GM19452 (cell line): ENCODE data around the gene PCCA.
"Not testable (repeated sequence)": the region's sequence is repeated elsewhere in the genome, so short reads cannot be mapped to it uniquely, and the experiment has no call there.

ENCODE experiments used
- ATAC-seq: cut with Tn5 transposase; IDR thresholded peaks from one replicate; pipeline ENCODE4 v1.9.1; 2021; ENCODE audit not compliant: unreplicated experiment

PCCA gene

DNA sequence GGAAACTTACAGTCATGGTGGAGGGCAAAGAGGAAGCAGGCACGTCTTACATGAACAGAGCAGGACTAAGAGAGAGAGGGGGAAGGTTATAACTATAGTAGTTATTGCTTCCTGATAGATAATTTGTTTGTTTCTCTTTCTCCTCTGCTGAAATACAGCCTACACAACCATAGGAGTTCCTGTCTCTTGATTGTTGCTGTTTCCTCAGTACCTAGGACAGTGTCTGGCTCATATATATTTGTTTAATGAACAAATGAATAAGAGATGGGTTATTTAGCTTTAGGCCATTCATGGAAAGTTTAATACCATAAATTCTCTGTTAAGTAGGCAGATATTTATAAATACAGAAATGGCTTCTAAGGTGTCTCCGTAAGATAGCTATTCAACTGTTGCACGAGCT, 95.2 kb downstream of the PCCA start:
- ATAC-seq = no peak

DNA sequence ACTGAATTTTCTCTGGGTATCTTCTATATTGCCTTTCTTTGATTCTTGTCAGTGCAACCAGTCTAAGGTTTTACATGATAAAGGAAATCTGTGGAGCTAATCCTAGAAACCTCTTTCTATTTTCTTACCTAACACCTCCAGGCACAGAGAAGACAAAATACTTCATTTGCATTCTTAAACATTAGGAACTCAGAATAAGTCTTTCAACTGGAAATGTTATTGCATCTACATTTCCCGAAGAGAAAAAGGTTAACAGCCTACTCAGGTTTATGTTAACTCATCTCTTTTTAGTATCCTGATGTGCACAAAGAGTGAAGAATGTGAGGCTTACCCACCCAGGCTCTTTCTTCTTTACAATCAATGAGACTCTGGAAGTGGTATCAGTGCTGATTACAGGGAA, 106.7 kb downstream of the PCCA start:
- ATAC-seq = no peak

DNA sequence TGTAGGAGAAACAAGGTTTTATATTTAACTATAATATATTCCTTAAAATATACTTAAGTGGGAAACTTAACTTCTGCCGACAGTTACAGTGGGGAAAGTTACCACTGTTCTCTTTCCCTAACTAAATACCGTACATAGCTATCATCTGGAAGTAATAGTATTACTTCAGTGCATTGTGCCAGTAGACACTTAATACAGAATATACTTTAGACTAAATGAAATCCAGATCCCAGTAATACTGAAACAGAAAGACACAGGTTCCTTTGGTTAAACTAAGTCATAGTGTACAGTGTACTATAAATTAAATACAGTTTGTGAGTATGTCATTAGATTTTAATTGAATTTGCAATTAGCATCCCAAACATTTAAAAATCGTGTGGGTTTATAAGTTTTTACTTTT, 107.5 kb downstream of the PCCA start:
- no peak for ATAC-seq

DNA sequence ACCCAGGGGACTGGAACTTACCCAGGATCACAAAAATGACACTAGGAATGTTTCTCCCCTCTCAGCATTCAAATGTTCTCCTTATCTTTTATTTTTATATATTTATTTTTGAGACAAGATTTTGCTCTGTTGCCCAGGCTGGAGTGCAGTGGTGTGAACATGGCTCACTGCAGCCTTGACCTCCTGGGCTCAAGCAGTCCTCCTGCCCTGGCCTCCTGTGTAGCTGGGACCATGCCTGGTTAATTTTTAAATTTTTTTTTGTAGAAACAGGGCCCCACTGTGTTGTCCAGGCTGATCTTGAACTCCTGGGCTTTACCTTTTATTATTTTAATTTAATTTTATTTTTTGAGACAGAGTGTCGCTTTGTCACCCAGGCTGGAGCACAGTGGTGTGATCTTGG, 108.2 kb downstream of the PCCA start:
- no peak for ATAC-seq

GRCh38 chr13:100197591-100198365, 108.9 kb downstream of the PCCA start:
- no peak for ATAC-seq

DNA sequence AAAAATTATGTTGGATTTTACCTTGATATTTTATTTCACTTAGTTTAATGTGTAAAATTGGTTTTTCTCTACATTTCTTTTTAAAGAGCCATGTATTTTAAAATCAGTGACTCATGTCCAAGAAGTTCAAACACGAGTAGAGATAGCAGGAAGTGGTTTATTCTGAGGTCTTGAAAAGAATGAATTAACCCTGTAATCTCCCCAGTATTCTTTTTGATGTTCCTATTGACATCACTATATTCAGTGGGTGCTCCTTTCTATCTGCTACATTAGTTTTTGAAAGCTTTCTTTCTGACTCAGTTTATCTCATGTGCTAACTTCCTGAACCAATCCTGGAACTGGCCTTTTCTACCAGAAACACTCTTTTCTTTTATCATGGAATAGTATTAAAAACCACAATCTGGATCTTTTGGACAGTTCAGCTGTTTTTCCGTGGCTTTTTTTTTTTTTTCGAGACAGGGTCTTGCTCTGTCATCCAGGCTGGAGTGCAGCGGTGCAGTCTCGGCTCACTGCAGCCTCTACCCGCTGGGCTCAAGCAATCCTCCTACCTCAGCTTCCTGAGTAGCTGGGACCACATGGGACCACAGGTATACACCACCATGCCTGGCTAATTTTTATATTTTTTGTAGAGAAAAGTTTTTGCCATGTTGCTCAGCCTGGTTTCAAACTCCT, 114.9 kb downstream of the PCCA start:
- no peak for ATAC-seq

DNA sequence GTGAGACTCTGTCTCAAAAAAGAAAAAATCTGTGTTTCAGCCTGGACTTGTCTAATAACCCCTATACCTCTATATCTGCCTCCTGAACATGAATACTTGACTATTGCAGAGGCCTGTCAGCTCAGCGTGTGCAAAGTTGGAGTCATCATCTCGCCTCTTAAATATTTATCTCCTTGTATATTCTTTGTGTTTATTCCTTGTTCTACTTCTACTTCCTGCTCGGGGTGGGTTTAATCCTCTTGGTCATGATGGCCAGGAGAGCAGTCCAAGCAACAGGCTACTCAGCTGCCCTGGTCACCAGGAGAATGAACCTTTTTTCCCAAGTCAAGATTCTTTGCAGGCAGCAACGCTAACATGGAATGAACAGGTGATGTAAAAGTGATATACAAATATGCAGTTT, 119.1 kb downstream of the PCCA start:
- ATAC-seq = no peak

GRCh38 chr13:100208626-100209025, 119.7 kb downstream of the PCCA start:
- no peak for ATAC-seq

DNA sequence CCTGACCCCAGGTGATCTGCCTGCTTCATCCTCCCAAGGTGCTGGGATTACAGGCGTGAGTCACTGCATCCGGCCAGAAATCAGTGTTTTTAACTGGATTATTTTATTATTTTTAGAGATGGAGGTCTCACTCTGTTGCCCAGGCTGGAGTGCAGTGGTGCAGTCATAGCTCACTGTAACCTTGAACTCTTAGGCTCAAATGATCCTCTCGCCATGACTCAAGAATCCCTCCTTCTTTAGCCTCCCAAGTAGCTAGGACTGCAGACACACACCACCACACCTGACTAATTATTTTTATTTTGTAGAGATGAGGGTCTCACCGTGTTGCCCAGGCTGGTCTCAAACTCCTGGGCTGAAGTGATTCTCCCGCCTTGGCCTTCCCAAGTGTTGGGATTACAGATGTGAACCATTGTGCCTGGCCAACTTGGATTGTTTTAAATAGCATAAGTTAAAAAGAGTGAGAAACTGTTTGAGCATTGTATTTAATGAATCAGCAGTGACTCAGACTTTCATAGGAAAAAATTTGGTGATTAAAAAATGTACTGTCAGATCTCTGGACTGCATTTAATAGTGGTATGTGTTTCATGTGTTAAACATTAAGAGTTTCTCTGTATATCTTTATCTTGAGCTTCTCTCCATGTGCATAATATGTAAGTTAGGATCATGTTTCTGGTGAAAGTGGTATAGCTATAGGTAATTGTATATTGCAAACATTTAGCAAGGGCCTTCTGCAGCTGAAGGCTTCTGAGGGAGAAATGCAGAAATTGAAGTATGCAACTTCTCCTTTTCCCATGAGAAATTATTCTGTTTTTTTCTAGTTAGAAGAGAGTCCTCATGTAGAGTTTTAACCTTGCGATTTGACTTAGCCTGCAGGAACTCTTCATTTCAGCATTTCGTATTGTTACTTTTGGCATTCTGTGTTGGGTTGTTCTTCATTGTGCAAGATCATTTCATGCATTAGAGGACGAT, 121.2 kb downstream of the PCCA start:
- ATAC-seq = no peak

DNA sequence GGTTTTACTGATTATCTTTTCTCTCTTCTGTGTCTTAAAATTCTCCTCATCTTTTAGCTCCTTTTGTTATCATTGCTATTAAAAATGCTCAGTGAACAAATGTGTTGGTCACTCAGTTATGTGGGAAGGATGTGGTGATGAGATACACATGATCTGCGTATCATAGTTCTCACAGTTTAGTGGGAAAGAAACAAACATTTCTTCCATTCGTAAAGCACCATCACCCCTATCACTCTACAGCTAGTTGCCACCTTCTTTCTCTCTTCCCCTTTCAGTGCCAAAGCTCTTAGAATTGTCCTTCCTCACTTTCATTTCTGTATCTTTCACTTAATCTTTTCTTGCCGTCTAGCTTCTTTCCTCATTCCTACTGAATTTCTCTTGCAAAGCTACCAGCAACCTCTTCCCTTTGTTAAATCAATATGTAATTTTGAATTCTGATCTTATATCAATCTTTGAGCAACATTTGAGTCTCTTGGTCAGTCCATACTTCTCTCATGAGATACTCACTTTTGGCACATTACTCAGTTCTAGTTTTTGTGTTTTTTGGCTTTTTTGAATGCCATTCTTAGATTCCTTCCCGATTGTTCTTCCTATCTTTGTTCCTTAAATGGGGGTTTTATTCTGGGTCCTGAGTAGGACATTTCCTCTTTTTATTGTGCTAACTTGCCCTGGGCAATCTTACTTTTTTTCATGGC, 122.3 kb downstream of the PCCA start:
- ATAC-seq = no peak

DNA sequence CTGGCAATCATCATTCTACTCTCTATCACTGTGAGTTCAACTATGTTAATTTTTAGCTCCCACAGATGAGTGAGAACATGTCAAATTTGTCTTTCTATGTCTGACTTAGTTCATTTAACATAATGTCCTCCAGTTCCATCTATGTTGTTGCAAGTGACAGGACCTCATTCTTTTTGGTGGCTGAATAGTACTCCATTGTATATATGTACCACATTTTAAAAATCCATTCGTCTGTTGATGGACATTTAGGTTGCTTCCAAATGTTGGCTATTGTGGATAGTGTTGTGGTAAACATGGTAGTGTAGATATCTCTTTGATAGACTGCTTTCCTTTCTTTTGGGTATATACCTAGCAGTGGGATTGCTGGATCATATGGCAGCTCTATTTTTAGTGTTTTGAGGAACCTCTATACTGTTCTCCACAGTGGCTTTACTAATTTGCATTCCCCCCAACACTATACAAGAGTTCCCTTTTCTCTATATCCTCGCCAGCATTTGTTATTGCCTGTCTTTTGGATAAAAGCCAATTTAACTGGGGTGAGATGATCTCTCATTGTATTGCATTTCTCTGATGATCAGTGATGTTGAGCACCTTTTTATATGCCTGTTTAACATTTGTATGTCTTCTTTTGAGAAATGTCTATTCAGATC, 124.1 kb downstream of the PCCA start:
- ATAC-seq = no peak

DNA sequence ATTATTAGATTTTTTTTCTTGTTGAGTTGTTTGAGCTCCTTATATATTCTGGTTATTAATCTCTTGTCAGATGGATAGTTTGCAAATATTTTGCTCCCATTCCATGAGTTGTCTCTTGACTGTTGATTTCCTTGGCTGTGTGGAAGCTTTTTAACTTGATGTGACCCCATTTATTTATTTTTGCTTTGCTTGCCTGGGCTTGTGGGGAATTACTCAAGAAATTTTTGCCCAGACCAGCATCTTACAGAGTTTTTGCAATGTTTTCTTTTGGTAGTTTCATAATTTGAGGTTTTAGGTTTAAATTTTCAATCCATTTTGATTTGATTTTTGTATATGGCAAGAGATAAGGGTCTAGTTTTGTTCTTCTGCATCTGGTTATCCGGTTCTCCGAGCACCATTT, 124.7 kb downstream of the PCCA start:
- no peak for ATAC-seq

DNA sequence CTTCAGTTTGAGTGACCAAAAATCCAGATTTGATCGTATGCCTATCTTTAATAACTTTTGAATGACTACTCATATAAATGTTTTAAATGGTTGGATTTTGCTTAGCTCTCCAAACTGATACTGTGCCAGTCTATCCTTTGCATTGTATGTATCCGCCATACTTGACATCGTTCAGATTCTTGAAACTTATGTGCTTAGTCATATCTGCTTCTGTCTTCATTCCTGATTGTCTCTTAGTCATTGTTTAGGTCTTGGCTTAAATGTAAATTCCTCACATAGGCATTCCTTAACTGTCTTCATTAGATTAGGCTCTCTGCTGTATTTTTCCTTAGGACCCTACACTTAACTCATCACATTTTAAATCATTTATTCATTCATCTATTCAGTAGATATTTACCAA, 126.0 kb downstream of the PCCA start:
- no peak for ATAC-seq

- no peak for ATAC-seq
These were observed 132.3 kb downstream of the PCCA start for GRCh38 chr13:100221166-100221565.

DNA sequence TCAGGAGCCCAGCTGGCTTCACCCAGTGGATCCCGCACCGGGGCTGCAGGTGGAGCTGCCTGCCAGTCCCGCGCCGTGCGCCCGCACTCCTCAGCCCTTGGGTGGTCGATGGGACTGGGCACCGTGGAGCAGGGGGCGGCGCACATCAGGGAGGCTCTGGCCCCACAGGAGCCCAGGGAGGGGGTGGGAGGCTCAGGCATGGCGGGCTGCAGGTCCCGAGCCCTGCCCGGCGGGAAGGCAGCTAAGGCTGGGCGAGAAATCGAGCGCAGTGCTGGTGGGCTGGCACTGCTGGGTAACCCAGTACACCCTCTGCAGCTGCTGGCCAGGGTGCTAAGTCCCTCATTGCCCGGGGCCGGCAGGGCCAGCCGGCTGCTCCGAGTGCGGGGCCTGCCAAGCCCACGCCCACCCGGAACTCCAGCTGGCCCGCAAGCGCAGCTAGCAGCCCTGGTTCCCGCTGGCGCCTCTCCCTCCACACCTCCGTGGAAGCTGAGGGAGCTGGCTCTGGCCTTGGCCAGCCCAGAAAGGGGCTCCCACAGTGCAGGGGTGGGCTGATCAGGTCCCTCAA, 135.2 kb downstream of the PCCA start:
- not testable (repeated sequence) for ATAC-seq

GRCh38 chr13:100229603-100230002, 140.7 kb downstream of the PCCA start:
- ATAC-seq = no peak

GRCh38 chr13:100230769-100231149, 141.9 kb downstream of the PCCA start:
- ATAC-seq = no peak

DNA sequence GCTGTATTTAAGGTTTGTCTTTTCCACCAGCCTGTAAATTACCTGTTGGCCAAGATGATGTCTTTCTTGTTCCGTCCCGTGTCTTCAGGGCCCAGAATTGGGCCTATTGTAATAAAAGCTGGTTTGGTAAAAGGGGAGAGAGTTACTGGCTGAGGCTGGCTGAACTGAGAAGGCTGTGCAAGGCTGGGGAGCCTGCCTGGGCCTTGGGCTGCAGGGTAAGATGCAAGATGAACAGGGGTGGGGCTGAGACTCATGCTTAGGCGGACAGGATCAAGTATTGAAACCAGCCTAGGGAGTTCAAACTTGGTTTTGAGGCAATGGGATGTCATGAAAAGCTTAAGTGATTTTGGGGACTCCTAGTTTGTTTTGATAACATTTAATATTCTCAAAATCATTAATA, 142.3 kb downstream of the PCCA start:
- ATAC-seq = no peak

DNA sequence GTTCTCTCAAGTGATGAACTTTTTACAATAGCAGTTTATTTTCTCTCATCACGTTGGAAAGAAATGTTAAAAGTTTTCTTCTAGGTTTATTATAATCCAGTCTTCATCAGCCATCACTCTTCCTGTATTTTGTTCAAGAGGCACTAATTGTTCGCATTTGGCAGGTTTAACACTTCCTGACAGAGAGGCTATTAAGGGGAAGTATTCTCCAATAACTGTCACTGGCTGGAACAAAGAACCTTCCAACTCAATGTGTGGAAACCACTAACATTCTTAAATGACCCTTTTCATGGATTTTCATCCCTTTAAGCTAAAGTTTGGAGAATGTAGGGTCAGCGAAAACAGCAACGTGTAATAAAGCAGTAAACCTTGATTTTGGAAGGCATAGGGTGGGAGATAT, 145.1 kb downstream of the PCCA start:
- no peak for ATAC-seq

DNA sequence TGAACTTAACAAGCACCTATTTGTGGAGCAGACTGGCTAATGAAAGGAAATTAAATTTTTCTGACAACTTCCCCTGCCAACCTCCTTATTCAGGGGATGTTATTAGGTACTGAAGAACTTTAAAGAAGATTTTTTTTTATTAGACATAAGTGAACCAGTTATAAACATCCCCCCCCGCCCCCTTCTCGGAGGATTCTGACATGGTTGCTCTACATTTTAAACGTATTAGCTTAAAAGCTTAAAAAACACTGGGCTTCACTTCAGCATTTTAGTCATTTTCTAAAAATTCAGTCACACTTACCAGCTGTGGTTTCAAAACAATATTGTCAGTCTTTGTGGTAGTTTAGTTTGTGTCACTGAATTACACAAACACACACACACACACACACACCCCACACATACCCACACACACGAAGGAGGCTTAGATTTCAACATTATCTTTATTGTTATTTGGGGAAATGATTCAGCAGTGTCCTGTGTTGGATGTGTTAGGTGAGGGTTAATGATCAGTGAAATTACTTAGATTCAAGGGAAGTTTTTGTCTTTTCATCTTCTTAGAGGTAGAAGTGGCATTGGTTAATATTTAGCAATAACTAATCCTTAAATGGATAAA, 145.7 kb downstream of the PCCA start:
- no peak for ATAC-seq
